GM19438 (cell line): ENCODE results near the gene HADHA.
A peak's percentile ranks its signal among the peaks of the same experiment; 100 is the strongest.
"Not testable (repeated sequence)": the region's sequence is repeated elsewhere in the genome, so short reads cannot be mapped to it uniquely, and the experiment has no call there.

Experiments
- ATAC-seq: cut with Tn5 transposase; IDR thresholded peaks from one replicate; pipeline ENCODE4 v1.9.1; 2021; ENCODE audit warnings: low read depth; ENCODE audit not compliant: unreplicated experiment

HADHA gene

DNA sequence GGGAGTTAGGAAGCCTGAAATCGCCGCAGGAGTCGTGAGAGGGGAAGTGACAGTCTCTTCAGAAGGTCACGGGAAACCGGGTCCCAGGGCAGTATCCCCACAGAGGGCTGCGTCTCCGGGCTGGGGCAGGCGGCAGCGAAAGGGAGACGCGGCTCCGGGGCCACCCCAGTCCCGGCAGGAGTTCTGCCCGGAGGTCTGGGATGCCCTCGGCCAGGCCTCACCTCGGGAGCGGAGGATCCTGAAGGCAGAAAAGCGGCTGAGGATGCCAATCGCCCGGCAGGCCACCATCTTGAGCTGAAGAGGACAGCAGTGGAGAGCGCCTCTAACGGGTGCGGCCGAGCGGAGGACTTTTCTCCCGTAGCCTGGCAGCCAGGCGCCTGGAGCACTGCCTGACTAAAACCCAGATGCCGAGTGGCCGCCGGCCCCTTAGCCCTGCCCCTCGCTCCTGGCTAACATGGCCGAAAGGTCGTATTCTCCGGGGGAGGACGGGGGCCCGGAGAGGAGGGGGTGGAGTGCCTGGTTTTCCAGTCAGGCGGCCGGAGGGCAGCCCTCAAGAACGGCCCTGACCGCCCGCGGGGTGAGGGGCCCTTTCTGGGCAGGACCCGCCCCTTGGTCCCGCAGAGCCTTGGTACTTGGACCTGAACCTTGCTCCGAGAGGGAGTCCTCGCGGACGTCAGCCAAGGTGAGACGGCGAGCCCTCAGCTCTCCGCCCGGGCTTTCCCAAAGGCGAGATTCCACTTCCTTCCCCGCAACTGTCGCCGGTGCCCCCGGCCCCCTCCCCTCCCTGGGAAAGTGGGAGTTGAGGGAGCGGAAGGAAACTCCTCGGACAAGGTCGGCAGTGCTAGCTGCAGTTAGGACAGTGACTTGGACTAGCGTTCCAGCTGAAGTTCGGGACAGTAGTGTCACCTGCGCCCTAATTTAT lies at the start of gene HADHA, which contains the start of gene HADHB:
HADHA (minus strand) TSS at position 324 of the 922 bp plus-strand sequence; CDS start at position 288, 36 bp downstream.
HADHB (plus strand) TSS at position 631 of the 922 bp plus-strand sequence. CDS start 9,316 bp downstream, outside the sequence.
- peak; percentile 65 for ATAC-seq

GRCh38 chr2:26292646-26293045 lies 48.2 kb upstream of the HADHA start:
- ATAC-seq: no peak

DNA sequence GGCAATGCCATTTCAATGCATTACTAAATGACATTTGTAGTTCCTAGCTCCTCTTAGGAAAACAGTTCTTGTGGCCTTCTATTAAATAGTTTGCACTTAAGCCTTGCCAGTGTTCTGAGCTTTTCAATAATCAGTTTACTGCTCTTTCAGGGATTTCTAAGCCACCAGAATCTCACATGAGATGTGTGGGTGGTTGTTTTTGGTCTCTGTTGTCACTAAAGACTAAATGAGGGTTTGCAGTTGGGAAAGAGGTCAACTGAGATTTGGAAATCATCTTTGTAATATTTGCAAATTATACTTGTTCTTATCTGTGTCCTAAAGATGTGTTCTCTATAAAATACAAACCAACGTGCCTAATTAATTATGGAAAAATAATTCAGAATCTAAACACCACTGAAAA lies 45.6 kb upstream of the HADHA start:
- ATAC-seq: no peak

DNA sequence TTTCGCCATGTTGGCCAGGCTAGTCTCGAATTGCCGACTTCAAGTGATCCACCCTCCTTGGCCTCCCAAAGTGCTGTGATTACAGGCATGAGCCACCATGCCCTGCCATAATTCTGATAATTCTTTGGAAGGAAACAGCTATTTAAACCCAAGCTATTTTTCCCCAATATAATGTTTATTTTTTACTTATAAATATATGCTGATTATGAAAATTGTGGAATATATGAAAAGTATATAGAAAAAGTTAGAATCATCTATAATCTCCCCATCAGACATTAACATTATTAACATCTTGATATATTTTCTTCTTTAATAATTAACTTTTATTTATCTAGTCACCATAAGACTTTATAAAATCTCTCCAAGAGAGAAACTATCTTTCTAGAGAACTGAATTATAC lies 41.5 kb upstream of the HADHA start:
- ATAC-seq: no peak

- ATAC-seq: no peak
Observed at GRCh38 chr2:26284132-26284531, 39.7 kb upstream of the HADHA start.

DNA sequence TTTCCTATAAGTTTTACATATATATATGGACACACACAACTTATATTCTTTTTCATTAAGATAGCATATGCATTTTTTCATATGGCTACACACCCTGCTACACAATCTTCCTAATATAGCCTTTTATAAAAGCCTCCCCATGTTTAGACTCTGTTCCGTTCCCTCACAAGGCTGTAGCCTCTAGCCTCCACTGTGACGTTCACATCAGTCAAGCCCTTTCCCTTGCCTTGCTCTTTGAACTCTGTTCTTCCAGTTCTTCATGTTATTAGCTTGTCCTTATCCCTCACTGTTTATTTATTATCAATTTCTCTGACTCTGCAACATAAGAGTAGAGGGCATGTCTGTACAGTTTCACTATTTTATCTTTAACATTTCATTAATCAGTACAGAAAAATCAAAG lies 39.2 kb upstream of the HADHA start:
- no peak for ATAC-seq

DNA sequence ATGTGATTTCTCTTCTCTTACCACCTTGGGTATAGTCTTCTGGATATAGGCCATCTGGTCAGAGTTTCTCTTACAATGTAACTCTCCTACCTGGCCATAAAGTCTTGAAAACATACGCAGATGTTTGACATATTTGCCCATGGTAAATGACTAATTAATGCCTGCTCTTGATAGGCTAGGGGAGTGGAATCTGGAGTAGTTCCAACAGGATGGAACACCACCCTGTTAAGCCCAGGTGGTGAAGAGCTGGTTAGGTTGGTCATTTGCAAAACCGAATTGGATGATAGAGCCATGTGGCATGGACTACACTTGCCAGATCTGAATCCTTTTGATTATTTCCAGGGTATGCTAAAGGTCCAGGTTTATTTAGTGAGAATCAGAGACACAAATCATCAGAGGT lies 36.8 kb upstream of the HADHA start:
- ATAC-seq: no peak

DNA sequence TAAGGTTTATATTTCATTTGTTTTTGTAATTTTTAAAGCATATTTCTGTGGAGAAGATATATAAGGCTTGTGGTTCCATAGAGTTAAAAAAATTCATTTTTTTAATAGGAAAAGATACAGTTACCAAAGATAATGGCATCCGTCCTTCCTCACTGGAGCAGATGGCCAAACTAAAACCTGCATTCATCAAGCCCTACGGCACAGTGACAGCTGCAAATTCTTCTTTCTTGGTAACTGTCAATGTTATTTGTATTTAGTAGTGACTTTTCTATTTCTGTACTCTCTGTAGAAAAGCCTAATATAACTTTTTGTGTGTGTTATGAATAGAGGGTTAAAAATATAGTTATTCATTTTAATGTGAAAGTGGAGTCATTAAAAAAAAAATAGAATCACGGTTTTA lies 35.5 kb upstream of the HADHA start:
- ATAC-seq: no peak

- ATAC-seq: no peak
Observed at GRCh38 chr2:26276484-26277227, 32.2 kb upstream of the HADHA start.

- no peak for ATAC-seq
Observed at GRCh38 chr2:26274058-26274613, 29.7 kb upstream of the HADHA start.

GRCh38 chr2:26273501-26273900 lies 29.1 kb upstream of the HADHA start:
- ATAC-seq: no peak

DNA sequence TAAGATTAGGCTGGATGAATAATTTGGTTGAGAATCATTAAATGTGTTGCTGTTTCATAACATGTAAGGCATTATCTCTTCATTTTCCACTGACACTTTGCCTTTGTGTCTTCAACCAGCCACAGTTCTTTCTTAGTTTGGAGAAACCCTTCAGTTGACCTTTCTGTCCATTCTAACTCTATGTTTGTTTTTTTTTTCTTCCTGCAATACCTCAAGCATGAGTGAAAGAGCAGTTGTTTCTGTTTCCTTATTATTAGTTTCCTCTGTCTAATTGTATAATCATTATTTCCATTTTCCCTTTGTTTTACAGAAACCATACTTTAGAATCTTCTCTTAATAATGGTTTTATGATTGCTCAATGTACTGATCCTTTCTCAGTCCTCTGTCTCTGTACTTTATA lies 25.9 kb upstream of the HADHA start:
- no peak for ATAC-seq

DNA sequence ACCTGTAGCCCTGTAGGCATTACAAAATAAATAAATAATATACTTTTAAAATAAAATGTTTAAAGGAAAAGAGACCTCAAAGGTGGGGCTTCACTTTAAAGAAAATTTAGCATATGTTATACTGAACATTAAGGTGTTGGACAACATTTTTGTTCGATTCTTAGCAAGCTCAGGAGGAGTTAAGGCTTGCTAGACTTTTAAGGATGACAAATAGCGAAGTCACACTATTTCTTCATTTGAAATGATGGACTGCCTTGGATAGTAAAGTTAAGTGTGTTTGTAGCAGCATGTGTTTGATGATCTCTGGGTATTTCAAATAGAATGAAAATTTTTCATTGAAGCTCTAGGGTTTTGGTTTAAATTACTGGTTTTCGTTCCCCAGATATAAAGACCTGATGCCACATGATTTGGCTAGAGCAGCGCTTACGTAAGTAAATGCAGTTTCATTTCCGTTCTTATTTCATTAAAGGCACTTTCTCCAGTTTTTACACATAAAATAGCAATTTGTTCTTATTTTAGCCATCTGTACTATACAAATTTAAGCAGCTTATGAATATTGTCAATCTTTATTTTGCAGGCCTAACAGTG lies 25.2 kb upstream of the HADHA start:
- ATAC-seq: no peak

DNA sequence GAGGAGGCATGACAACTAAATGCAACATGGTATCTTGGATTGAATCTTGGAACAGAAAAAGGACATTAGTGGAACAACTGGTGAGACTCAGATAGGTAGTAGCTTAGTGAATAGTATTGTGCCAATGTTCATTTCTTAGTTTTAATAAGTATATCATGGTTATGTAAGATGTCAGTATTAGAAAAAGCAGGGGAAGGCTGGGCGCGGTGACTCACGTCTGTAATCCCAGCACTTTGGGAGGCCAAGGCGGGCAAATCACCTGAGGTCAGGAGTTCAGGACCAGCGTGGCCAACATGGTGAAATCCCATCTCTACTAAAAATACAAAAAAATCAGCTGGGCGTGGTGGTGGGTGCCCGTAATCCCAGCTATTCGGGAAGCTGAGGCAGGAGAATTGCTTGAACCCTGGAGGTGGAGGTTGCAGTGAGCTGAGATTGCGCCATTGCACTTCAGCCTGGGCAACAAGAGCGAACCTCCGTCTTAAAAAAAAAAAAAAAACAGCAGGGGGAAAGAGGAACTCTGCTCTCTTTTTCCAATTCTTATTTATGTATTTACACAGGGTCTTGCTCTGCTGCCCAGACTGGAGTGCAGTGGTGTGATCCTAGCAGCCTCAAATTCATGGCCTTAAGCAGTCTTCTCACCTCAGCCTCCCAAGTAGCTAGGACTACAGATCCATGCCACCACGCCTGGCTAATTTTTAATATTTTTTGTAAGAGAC lies 24.4 kb upstream of the HADHA start:
- not testable (repeated sequence) for ATAC-seq

DNA sequence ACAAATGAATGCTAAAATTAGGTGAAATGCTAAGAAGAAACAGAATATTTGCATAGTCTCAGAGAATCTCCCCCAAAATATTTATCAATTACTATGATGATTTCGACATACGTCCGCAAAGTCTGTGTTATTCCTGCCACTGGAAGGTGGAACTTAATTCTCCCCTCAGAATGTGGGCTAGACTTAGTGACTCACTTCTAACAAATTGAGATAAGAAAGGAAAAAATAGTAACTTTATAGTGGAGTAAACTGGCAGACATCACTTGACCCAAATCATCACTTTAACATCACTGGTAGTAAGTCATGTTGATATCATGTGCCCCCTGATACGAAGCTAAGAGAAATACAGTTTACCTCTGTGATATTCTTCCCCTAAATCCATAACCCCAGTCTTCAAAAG lies 23.8 kb upstream of the HADHA start:
- no peak for ATAC-seq

DNA sequence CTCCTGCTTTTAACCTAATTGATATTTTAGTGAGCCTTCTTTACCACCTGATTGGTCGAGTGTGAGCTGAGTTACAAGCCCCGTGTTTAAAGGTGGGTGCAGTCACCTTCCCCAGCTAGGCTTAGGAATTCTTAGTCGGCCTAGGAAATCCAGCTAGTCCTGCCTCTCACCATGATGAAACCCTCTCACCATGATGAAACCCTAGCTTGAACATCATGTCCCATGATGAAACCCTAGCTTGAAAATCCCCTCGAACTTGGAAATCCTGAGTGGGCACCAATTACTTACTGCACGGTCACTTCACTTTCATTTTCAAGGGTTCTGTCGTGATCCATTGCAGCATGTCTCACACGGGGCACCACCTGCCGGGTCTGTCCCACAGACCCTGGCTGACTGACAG lies 14.4 kb upstream of the HADHA start:
- not testable (repeated sequence) for ATAC-seq

GRCh38 chr2:26255759-26256384 lies 11.4 kb upstream of the HADHA start:
- ATAC-seq: no peak

DNA sequence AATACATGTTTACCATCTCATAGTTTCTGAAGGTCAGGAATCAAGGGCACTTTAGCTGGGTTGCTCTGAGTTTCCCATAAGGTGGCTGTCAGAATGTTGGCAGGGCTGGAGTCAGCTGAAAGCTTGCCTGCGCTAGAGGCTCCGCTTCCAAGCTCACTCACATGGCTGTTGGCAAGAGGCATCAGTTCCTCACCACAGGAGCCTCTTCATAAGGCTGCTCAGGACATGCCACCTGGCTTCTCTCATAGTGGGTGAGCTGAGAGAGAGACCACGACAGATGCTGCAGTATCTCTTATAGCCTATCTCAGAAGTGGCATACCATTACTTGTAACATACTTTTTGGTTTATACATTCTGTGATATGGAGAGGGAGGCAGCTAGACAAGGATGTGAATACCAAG lies 7.5 kb upstream of the HADHA start:
- no peak for ATAC-seq

GRCh38 chr2:26249625-26250024 lies 5.2 kb upstream of the HADHA start:
- ATAC-seq: no peak

DNA sequence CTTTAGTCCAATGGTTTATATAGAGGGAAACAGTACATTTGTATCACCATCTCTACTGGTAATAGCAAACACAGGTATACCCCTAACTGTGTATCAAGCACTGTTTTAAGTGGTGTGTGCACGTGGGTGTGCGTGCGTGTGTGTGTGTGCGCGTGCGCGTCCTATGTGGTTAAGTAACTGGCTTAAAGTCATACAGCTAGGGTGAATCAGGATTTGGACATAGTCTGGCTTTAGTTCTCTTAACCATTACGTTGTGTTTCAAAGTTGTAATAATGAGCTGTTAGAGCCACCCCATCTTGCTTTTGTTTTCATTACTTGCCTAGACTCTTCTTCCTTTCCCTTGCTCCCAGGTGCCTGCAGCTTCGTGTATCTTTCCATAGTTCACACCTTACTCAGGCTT lies 2.4 kb upstream of the HADHA start:
- ATAC-seq: no peak
